NCI-H187 (cell line): ENCODE data around the gene CRK.
"Not testable (repeated sequence)": the region's sequence is repeated elsewhere in the genome, so short reads cannot be mapped to it uniquely, and the experiment has no call there.

ENCODE experiments used
- DNase-seq, 2 experiments: peaks; one replicate each; lab custom pipeline; 2025; lab: John Stamatoyannopoulos, UW

CRK gene

GRCh38 chr17:1385861-1386260 lies 70.2 kb downstream of the CRK start:
- no peak for DNase-seq

GRCh38 chr17:1384905-1385435 lies 71.1 kb downstream of the CRK start:
- no peak for DNase-seq

- no peak for DNase-seq
These were observed 76.1 kb downstream of the CRK start for GRCh38 chr17:1379930-1380313.

GRCh38 chr17:1379208-1379929 lies 76.7 kb downstream of the CRK start:
- no peak for DNase-seq

- not testable (repeated sequence) for DNase-seq
These were observed 77.6 kb downstream of the CRK start for GRCh38 chr17:1378476-1378860.

GRCh38 chr17:1377334-1377733 lies 78.7 kb downstream of the CRK start:
- DNase-seq, result no peak

- no peak for DNase-seq
These were observed 80.0 kb downstream of the CRK start for GRCh38 chr17:1376061-1376460.

GRCh38 chr17:1375615-1376014 lies 80.4 kb downstream of the CRK start:
- no peak for DNase-seq

- no peak for DNase-seq
These were observed 81.4 kb downstream of the CRK start for GRCh38 chr17:1374431-1375177.

- DNase-seq, result no peak
These were observed 82.3 kb downstream of the CRK start for GRCh38 chr17:1373707-1374237.

- DNase-seq, result no peak
These were observed 83.4 kb downstream of the CRK start for GRCh38 chr17:1372618-1373017.

GRCh38 chr17:1371893-1372590 lies 84.0 kb downstream of the CRK start:
- DNase-seq, result no peak
